Measurements from ENCODE around the gene TCF4. TPM values are rescaled to one million over a fixed set of nuclear protein-coding genes. Genes with fewer than 3 reads are reported as not detected.

The TCF4 gene
- polyA plus RNA-seq, 1 donor (not counting 4 experiments of a cell fraction or from before 2014, with no cell fraction given) = 9.7 TPM

DNA sequence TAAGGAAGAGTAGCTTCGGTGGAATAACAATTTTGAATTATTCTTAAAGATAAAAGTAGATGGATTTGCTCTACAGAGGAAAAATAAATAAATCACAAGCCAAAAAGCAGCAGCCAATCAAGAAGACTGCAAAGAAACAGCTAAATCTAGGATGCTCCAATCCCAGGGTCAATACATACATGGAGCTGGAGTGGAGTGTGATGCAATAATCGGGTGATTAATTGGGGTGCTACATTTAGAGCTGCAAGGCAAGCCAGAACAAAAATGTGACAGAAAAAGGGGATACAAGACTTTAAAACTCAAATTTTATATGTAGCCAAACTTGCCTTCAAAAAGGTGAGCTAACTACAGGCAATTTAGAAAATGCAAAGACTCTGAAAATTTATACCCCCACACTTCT is 215.8 kb downstream of the TCF4 start:
- Histone ChIP-seq H3K4me1 (ENCODE audit: control insufficient read depth, extremely low read depth, insufficient read depth, low read length) (no peaks in the 10 kb centered on the region), H3K9me3 (ENCODE audit: control insufficient read depth, low read depth, low read length) (no peaks in the 10 kb centered on the region), H3K4me2 (ENCODE audit: control insufficient read depth, extremely low read depth, insufficient read depth, low read depth, low read length) (no peak overlapping the region), H3K9ac (ENCODE audit: control insufficient read depth, extremely low read depth, insufficient read depth, low read length) (no peak overlapping the region), H3K27me3 (ENCODE audit: control insufficient read depth, extremely low read depth, insufficient read depth, low read length) (no peaks in the 10 kb centered on the region), H3K27ac (ENCODE audit: control insufficient read depth, insufficient read depth, low read length) (no peak overlapping the region), H4K20me1 (ENCODE audit: control insufficient read depth, extremely low read depth, insufficient read depth, low read length) (no peaks in the 10 kb centered on the region), H3K79me2 (ENCODE audit: control insufficient read depth, insufficient read depth, low read length) (no peaks in the 10 kb centered on the region), H3K36me3 (ENCODE audit: control insufficient read depth in 2 of 2, extremely low read depth in 1 of 2, insufficient read depth in 2 of 2, low read length in 2 of 2) (no peaks in the 10 kb centered on the region), H3K9me1 (ENCODE audit: control insufficient read depth, extremely low read depth, insufficient read depth, low read length) (no peaks in the 10 kb centered on the region), H3K4me3 (ENCODE audit: control insufficient read depth in 2 of 3, extremely low read depth in 1 of 3, insufficient read depth in 2 of 3, low read depth in 1 of 3, low read length in 3 of 3) (no peak overlapping the region), H2AFZ (ENCODE audit: control insufficient read depth, low read length) (no peak overlapping the region)
- no peak for FAIRE-seq
- DNase-seq (ENCODE audit: low read depth, low spot score) = no peak
- TF ChIP-seq EZH2 (IDR thresholded peaks at IDR 0.05; ENCODE audit: low read length) (no peak), CTCF (optimal IDR thresholded peaks at IDR 0.05 in 1 of 3, IDR thresholded peaks at IDR 0.05 in 1 of 3, conservative IDR thresholded peaks at IDR 0.05 in 1 of 3; ENCODE audit: extremely low read depth in 1 of 3, insufficient read depth in 2 of 3, low read length in 3 of 3) (no peak)
- dilution Hi-C loops (cut with MboI; ENCODE audit: extremely low pct_ligation_motif_present, low sequenced_read_pairs) = no loop called here

DNA sequence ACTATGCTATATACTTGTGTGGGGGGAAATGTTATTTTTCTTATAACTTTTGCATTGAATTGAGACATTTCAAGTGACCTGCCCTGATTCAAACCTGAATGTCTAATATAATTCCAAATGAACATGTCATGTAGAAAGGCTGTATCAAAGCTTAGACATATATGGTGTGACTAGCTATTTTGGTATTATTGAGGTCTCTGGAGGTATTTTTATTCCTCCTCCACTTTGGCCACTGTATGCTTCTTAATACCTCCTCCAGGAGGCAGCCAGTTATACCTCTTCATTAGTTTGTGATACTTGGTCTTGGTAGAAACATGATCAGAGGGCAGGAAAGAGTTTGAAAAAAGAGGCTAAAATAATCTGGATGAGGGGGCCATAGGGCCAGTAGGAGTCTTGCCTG is 217.1 kb downstream of the TCF4 start:
- DNase-seq (ENCODE audit: low read depth, low spot score) = no peak
- dilution Hi-C loops (cut with MboI; ENCODE audit: extremely low pct_ligation_motif_present, low sequenced_read_pairs) = no loop called here

More for the DNA sequence above, 217.1 kb downstream of the TCF4 start:
- no peak overlapping the region for H3K4me2 ChIP-seq (ENCODE audit: control insufficient read depth, extremely low read depth, insufficient read depth, low read depth, low read length)
- H3K36me3 ChIP-seq (ENCODE audit: control insufficient read depth in 2 of 2, extremely low read depth in 1 of 2, insufficient read depth in 2 of 2, low read length in 2 of 2) = no peaks in the 10 kb centered on the region
- no peaks in the 10 kb centered on the region for H3K9me3 ChIP-seq (ENCODE audit: control insufficient read depth, low read depth, low read length)
- no peaks in the 10 kb centered on the region for H4K20me1 ChIP-seq (ENCODE audit: control insufficient read depth, extremely low read depth, insufficient read depth, low read length)
- no peak overlapping the region for H3K9ac ChIP-seq (ENCODE audit: control insufficient read depth, extremely low read depth, insufficient read depth, low read length)
- no peak for FAIRE-seq
- no peaks in the 10 kb centered on the region for H3K27me3 ChIP-seq (ENCODE audit: control insufficient read depth, extremely low read depth, insufficient read depth, low read length)
- H3K4me1 ChIP-seq (ENCODE audit: control insufficient read depth, extremely low read depth, insufficient read depth, low read length) = no peaks in the 10 kb centered on the region
- TF ChIP-seq CTCF (optimal IDR thresholded peaks at IDR 0.05 in 1 of 3, IDR thresholded peaks at IDR 0.05 in 1 of 3, conservative IDR thresholded peaks at IDR 0.05 in 1 of 3; ENCODE audit: extremely low read depth in 1 of 3, insufficient read depth in 2 of 3, low read length in 3 of 3) (no peak), EZH2 (IDR thresholded peaks at IDR 0.05; ENCODE audit: low read length) (no peak)
- H3K79me2 ChIP-seq (ENCODE audit: control insufficient read depth, insufficient read depth, low read length) = no peaks in the 10 kb centered on the region
- H2AFZ ChIP-seq (ENCODE audit: control insufficient read depth, low read length) = no peak overlapping the region
- no peaks in the 10 kb centered on the region for H3K9me1 ChIP-seq (ENCODE audit: control insufficient read depth, extremely low read depth, insufficient read depth, low read length)
- H3K27ac ChIP-seq (ENCODE audit: control insufficient read depth, insufficient read depth, low read length) = no peak overlapping the region
- no peak overlapping the region for H3K4me3 ChIP-seq (ENCODE audit: control insufficient read depth in 2 of 3, extremely low read depth in 1 of 3, insufficient read depth in 2 of 3, low read depth in 1 of 3, low read length in 3 of 3)

All from keratinocyte (primary cell).